ENCODE results near the gene TAF1C. TPM values are rescaled to one million over a fixed set of nuclear protein-coding genes. Genes with fewer than 3 reads are reported as not detected.

TAF1C gene, protein sequence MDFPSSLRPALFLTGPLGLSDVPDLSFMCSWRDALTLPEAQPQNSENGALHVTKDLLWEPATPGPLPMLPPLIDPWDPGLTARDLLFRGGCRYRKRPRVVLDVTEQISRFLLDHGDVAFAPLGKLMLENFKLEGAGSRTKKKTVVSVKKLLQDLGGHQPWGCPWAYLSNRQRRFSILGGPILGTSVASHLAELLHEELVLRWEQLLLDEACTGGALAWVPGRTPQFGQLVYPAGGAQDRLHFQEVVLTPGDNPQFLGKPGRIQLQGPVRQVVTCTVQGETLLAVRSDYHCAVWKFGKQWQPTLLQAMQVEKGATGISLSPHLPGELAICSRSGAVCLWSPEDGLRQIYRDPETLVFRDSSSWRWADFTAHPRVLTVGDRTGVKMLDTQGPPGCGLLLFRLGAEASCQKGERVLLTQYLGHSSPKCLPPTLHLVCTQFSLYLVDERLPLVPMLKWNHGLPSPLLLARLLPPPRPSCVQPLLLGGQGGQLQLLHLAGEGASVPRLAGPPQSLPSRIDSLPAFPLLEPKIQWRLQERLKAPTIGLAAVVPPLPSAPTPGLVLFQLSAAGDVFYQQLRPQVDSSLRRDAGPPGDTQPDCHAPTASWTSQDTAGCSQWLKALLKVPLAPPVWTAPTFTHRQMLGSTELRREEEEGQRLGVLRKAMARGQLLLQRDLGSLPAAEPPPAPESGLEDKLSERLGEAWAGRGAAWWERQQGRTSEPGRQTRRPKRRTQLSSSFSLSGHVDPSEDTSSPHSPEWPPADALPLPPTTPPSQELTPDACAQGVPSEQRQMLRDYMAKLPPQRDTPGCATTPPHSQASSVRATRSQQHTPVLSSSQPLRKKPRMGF
- 15.6 and 25.5 TPM in 2 replicates for total RNA-seq

DNA sequence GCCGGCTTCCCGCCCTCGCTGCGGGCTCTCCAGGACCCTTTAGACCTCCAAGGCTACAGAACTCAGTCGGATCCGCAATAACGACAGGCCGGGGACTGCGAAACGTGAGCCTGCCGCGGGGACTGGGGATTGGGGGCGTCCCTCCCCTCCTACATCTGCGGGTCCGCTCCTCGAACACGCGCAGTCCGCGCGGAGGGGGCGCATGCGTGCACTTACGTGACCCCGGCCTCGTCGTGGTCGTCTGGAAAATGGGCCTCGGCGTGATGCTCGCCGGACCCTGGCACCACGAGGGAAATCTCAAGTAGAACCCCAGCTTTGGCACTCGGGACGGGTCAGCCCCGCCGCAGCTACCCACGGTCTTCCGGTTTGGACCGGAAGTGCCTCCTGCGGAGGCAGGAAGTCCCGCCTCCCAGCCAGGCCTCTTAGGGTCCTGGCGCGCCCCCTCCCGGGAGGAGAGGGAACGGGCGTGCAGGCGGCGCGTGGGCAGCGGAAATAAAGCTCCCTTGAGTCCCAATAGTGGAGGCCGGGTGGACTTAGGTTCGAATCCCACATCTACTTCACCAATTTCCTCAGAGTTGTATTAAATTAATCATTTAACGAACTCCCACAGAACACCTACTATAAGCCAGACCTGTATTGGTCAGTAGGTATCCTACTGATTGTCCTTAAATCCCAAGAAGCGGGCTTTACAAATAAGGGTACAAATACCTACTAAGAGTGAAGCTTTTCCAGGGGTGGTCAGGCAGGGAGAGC lies at the start of gene TAF1C:
Gene TAF1C (minus strand): TSS at position 373 of the 753 bp plus-strand sequence. CDS start 2,069 bp downstream, outside the sequence.

DNA sequence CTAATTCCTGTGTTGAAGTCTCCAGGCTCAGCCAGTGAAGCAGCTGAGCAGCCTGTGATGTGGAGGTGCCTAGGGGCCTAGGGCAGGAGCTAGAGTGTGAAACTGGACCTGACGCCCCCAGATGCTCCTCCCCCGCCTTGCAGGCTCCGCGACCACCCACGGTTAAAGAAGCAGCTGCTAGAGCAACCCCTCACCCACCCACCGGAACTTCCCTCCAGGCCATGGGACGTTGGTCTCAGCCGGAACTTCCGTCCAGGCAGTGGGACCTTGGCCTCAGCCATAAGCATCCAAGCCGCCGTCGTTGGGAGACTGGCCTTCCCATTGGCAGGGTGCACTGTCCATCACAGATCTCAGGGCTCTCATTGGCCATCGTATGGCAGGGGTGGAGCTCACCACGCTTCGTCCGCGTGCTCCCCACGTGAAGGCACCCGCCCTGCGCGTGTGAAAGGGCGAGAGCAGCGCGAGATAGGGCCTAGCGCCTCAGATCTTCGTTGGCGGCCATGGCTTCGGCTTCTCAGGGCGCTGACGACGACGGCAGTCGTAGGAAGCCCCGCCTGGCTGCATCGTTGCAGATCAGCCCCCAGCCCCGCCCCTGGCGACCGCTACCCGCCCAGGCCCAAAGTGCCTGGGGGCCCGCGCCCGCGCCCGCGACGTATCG lies 4.0 kb upstream of the TAF1C start, which contains the start of gene ADAD2:
Gene ADAD2 (plus strand): TSS at position 427 of the 658 bp plus-strand sequence. CDS start 74 bp downstream, at position 501.

GRCh38 chr16:84144859-84145639 lies 41.8 kb downstream of the TAF1C start, which contains the start of the genes DNAAF1 and HSDL1:
DNAAF1 (plus strand) TSS chr16:84145308; CDS start chr16:84145441, 133 bp downstream.
HSDL1 (minus strand) TSS chr16:84145177; CDS start chr16:84131321, 13,856 bp downstream.

Other genes starting within 250 kb of the TAF1C start
- gene OSGIN1, start 233.8 kb downstream of the TAF1C start, total RNA-seq: 4.0 and 5.3 TPM in 2 replicates
- not detected in 2 replicates for gene NECAB2, start 218.8 kb downstream of the TAF1C start, total RNA-seq
- not detected in 2 replicates for gene SLC38A8, start 144.3 kb downstream of the TAF1C start, total RNA-seq
- 105 and 113 TPM in 2 replicates for gene MBTPS1, start 70.1 kb downstream of the TAF1C start, total RNA-seq
- 13.0 and 14.3 TPM in 2 replicates for gene HSDL1, start 41.9 kb downstream of the TAF1C start, total RNA-seq
- not detected in 2 replicates for gene DNAAF1, start 41.7 kb downstream of the TAF1C start, total RNA-seq
- not detected in 2 replicates for gene ADAD2, start 4.1 kb upstream of the TAF1C start, total RNA-seq
- not detected in 2 replicates for gene KCNG4, start 53.0 kb upstream of the TAF1C start, total RNA-seq
- 1.5 and 2.7 TPM in 2 replicates for gene WFDC1, start 107.8 kb upstream of the TAF1C start, total RNA-seq
- gene ATP2C2, start 181.5 kb upstream of the TAF1C start, total RNA-seq: not detected in 2 replicates